GM04504 (cell line): ENCODE data around the gene MYEOV.

Experiments used
- DNase-seq: peaks from one replicate; pipeline ENCODE4 v3.0.0-alpha.2; 2012; ENCODE audit warnings: low read depth

MYEOV gene

DNA sequence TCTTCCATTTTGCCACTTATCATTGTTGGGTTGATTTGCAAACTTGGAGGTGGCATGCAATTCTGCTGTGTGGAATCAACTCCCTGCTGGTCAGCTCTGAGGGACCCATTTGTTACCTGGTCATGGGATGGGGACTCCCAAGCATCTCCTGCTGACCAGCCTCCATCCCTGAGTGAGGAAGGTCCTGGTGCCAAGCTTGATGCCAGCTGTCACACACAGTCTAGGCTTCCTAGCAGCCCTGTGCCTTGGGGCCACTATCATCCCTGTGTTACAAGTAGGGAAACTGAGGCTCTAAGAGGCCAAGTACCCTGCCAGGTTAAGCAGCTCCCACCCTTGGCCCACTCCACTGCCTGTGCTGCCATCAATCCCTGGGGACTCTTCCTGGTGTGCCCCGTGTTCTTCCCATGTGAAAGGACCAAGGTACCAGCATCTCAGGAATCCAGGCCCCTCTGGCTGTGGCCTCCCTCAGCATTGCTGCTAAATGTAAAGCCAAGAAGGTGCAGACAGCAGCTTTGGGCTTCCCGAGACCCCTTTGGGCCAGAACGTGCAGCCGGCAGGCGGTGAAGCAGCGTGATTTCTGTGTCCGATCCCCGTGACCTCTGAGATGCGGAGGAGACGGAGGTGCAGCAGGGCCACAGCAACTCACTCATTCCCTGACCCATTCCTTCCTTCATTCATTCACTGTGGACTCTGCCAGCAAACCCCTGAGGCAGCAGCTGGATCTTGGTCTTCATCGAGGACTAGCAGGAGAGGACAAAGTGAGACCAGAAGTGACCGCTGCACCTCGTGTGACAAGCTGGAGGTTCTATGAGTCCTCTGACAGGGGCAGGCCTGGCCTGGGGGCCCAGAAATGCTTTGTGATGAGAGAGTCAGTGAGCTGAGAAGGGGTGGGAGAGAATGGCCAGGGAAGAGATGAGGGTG is 49.7 kb downstream of the MYEOV start:
- no peak for DNase-seq

DNA sequence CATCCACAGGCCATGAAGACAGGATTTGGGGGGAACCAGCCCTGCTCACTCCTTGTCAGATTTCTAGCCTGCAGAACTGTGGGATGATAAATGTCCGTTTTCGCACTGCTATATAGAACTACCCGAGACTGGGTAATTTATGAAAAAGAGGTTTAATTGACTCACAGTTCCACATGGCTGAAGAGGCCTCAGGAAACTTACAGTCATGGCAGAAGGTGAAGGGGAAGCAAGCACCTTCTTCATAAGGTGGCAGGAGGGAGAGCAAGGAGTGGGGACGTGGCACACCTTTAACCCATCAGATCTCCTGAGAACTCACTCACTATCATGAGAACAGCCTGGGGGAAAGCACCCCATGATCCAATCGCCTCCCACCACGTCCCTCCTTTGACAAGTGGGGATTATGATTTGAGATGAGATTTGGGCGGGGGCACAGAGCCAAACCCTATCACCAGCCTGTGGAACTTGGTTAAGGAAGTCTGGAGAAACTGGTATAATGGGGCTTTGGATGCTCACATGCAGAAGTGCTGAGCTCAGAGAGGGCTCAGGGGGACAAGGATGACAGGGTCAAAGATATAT is 50.7 kb downstream of the MYEOV start:
- DNase-seq = no peak
